AG04450 (cell line): ENCODE data around the gene EPN3. TPM values are rescaled to one million over a fixed set of nuclear protein-coding genes. Genes with fewer than 3 reads are reported as not detected.

Experiments used
- CTCF ChIA-PET: fragments of 300-600, 350-600 bp; formaldehyde crosslinking; extraction: SDS; loops from one replicate; lab custom pipeline; 2022; ENCODE audit warnings: antibody characterized with exemption, inconsistent platforms; lab: Charles Lee
- POLR2A ChIA-PET: fragments of 350-600 bp; formaldehyde crosslinking; extraction: SDS; loops from one replicate; lab custom pipeline; 2021; ENCODE audit warnings: antibody characterized with exemption, inconsistent platforms; lab: Yijun Ruan, JAX
- DNase-seq: peaks from one replicate; pipeline ENCODE4 v3.0.0-alpha.2; 2011; ENCODE audit warnings: low read depth, low spot score
- H3K27ac ChIP-seq: one replicate; pipeline ENCODE4 v1.5.1; 2012; ENCODE audit warnings: low read depth, low read length, control low read depth
- H3K27me3 ChIP-seq: one replicate; pipeline ENCODE4 v1.6.0; 2012; ENCODE audit warnings: low read length; ENCODE audit not compliant: control insufficient read depth, insufficient read depth
- H3K4me3 ChIP-seq: 2 replicates; pipeline ENCODE4 v1.5.1; 2011; ENCODE audit warnings: mild to moderate bottlenecking, low read depth, low read length, control low read depth
- H3K9me3 ChIP-seq: 2 replicates; pipeline ENCODE4 v1.5.1; 2012; ENCODE audit warnings: low read length; ENCODE audit not compliant: control insufficient read depth, insufficient read depth
- polyA plus RNA-seq: library from polyadenylated mRNA; depleted of rRNA; stranded (reverse); fragments of >200 nt; gene quantifications from 2 replicates; pipeline ENCODE4 v1.2.3, GENCODE V29; 2011
- TF ChIP-seq, protein P1 (sequence below): IDR thresholded peaks from 2 replicates; pipeline ENCODE4 v1.5.1; 2011; ENCODE audit warnings: low read depth, low read length, control low read depth, inconsistent platforms

EPN3 gene
- polyA plus RNA-seq, 1 experiment = not detected

DNA sequence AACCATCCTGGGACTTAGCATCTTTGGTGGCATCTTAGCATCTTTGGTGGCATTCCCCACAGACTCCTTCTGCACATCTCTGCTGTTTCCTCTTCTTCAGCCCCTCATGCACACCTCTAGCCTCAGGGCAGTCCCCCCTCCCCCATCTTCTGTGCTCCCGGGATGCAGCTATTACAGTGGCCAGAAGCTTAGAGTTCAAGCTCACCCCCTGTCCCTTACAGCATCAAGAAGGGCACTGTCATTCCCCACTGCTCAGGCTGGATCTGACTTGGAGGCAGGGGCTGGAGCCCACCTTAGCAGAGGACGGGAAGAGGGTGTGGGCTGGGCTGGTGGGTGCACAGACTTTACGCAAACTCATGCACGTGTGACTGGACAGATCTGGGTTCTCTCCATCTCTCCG is 650 bp downstream of the EPN3 start:
- TF ChIP-seq, protein P1, sequence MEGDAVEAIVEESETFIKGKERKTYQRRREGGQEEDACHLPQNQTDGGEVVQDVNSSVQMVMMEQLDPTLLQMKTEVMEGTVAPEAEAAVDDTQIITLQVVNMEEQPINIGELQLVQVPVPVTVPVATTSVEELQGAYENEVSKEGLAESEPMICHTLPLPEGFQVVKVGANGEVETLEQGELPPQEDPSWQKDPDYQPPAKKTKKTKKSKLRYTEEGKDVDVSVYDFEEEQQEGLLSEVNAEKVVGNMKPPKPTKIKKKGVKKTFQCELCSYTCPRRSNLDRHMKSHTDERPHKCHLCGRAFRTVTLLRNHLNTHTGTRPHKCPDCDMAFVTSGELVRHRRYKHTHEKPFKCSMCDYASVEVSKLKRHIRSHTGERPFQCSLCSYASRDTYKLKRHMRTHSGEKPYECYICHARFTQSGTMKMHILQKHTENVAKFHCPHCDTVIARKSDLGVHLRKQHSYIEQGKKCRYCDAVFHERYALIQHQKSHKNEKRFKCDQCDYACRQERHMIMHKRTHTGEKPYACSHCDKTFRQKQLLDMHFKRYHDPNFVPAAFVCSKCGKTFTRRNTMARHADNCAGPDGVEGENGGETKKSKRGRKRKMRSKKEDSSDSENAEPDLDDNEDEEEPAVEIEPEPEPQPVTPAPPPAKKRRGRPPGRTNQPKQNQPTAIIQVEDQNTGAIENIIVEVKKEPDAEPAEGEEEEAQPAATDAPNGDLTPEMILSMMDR = no peak
- Histone ChIP-seq H3K27me3 (peaks cover 40% of the 10 kb centered on the region), H3K9me3 (no peaks in the 10 kb centered on the region; the same call in 1 of the 2 replicates), H3K4me3 (no peak overlapping the region), H3K27ac (no peak overlapping the region)
- POLR2A ChIA-PET = no interaction called here
- CTCF ChIA-PET = no interaction called here
- DNase-seq = no peak

DNA sequence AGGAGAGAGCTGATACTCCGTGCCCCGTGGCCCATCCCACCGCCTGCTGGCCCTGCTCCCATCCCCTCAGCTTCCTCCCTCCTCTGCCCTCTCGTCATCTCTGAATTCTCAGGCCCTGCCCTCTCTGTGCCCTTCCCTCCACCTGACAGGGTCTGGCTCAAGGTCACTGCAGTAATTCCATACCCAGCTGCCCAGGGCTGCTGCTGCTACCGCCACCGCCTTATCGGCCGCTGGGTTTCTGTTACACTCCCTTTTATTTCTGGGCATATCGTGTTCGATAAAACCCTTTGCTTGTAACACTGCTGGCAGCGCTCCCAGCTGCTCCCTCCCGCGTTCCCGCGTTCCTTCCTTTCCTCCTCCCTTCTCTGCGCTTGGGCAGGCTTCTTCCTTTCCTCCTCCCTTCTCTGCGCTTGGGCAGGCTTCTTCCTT is 1.2 kb downstream of the EPN3 start:
- CTCF ChIA-PET = no interaction called here
- TF ChIP-seq, protein P1 = no peak
- POLR2A ChIA-PET = no interaction called here
- Histone ChIP-seq H3K9me3 (no peaks in the 10 kb centered on the region; the same call in 1 of the 2 replicates), H3K4me3 (no peak overlapping the region), H3K27ac (no peak overlapping the region), H3K27me3 (peaks cover 40% of the 10 kb centered on the region)
- DNase-seq = no peak

DNA sequence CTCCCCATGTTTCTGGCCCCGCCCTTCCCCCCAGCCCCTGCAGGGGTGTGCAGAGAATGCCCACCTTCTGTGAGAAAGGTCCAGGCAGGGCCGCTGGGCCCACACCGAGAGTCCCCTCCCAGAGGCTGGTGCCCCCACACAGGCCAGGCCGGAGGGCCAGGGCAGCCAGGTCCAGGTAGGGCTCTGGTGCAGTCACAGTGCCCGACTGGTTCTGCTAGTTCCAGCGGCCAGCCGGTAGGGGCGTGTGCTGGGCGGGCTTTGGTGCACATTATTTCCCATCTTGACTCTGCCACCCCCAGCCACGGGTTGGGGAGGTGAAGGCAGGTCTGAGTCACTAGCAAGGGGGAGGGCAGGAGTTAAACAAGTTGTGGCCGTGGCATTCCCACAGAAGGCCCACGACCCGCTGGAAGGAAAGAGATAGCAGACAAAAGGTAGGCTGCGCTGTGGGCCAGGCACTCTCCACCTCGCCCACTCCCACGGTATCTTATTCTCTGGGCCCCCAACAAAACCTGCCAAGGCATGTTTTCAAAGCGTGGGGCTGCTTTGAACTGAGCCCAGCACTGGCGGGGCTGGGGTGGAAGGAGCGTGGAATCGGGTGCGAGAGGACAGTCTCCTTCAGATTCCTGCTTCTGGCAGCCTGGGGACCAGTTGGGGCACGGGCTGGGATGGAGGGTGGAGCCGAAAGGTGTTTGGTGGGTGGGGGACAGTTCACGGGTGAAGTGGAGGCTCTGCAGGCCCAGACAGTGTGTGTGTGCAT is 1.9 kb downstream of the EPN3 start:
- POLR2A ChIA-PET = no interaction called here
- CTCF ChIA-PET = no interaction called here
- TF ChIP-seq, protein P1 = 0 out of 2 replicates have a peak, but pooled peaks have one; percentile 16
- H3K4me3 ChIP-seq = no peak overlapping the region
- no peaks in the 10 kb centered on the region; the same call in 1 of the 2 replicates for H3K9me3 ChIP-seq
- no peak for DNase-seq
- H3K27ac ChIP-seq = no peak overlapping the region
- H3K27me3 ChIP-seq = peaks cover 37% of the 10 kb centered on the region

DNA sequence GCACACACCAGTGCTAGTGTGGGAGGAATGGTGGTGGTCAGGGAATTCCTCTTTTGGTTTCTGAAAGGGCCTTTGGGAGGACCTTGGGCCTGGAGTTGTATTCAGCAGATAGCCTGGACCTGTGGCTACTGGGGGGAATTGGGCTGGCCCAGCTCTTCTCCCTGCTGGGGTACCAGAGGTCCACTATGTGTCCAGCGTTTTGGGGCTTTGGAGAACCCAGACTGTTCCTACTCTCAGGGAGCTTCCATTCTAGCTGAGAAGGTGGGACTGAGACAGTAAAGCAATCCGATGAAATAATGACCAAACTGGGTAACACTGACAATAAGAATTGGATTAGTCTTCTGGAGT is 2.4 kb downstream of the EPN3 start:
- ChIA-PET CTCF (no interaction called here), POLR2A (no interaction called here)
- Histone ChIP-seq H3K27me3 (peaks cover 33% of the 10 kb centered on the region), H3K4me3 (no peak overlapping the region), H3K27ac (no peak overlapping the region), H3K9me3 (no peaks in the 10 kb centered on the region; the same call in 1 of the 2 replicates)
- DNase-seq = no peak
- TF ChIP-seq, protein P1 = no peak

DNA sequence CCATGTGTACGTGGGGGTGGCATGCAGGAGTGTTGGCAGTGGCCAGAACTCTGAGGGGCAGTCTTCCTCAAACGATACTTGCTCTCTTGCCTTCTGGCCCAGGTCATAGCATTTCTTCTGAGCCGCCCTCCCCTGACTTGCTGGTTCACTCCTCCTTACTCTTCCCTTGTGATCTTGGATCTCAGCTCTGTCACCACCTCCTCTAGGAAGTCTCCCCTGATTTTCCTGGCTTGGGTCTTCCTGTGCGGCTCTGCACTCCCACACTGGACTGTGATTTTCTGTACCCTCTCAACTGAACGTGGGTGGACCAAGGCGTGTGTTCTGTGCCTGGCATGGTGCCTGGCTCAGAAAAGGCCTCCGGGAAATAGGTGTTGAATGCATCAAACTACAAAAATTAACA is 2.9 kb downstream of the EPN3 start:
- DNase-seq = no peak

More for the DNA sequence above, 2.9 kb downstream of the EPN3 start:
- TF ChIP-seq, protein P1 = no peak
- POLR2A ChIA-PET = no interaction called here
- no peaks in the 10 kb centered on the region; the same call in 1 of the 2 replicates for H3K9me3 ChIP-seq
- no peak overlapping the region for H3K27ac ChIP-seq
- peaks cover 29% of the 10 kb centered on the region for H3K27me3 ChIP-seq
- no peak overlapping the region for H3K4me3 ChIP-seq
- CTCF ChIA-PET = no interaction called here
